Measurements from ENCODE around the gene MRRF. TPM values are rescaled to one million over a fixed set of nuclear protein-coding genes. Genes with fewer than 3 reads are reported as not detected.
"Not testable (repeated sequence)": the region's sequence is repeated elsewhere in the genome, so short reads cannot be mapped to it uniquely, and the experiment has no call there.

The MRRF gene
- polyA plus RNA-seq, 6 donors from 2014 or later, result 11.8 to 25.4 (median 19.9) TPM

DNA sequence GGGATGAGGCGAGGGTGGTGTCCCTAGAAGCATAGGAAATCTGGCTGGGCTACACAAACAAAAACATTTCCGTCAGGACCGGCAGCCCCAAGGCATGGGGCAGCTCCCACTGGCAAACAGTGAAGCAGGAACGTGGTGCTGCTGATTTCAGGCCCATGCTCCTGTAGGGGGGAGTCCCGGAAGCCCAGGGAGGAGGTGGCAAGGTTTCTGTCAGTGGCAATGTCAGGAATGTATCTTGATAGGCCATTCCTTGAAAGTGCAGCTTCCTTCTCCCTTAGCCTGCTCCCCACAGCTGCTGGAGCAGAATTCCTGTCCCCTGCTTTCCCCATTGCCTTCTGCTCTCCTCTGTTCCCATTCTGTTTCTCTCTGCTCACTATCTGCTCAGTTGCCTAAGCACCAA is 42.4 kb downstream of the MRRF start:
- H3K27ac Mint-ChIP-seq, result no peak overlapping the region
- H3K9me3 Mint-ChIP-seq, result no peaks in the 10 kb centered on the region
- H3K4me3 Mint-ChIP-seq, result no peak overlapping the region
- peaks cover 0 to 8% (median 0%) of the 10 kb centered on the region in 3 donors for H3K4me1 Mint-ChIP-seq
- DNase-seq (no peak), ATAC-seq (ENCODE audit: low read depth in 2 of 2) (no peak)
- H3K27me3 Mint-ChIP-seq, result no peaks in the 10 kb centered on the region
- H3K36me3 Mint-ChIP-seq, result peaks cover 9 to 45% of the 10 kb centered on the region in 2 donors

DNA sequence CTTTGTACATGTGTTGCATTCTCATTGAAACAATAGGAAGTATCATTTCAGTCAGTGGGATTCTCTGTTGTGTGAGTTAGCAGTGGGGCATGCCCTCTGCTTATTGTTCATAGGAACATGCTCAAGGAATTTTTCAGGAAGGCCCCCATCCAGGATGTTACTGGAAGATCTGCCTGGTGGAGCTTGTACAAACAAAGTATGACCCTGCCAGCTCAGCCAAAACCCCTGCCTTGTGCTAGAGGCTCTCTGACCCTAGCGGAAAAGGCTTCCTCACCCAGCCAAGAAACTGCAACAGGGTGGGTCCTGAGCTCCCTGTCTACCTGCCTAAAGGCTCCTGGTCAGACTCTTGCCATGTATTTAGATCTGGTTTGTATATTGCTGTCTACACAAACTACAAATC is 43.2 kb downstream of the MRRF start:
- Mint-ChIP-seq H3K4me1 (peaks cover 0 to 8% (median 0%) of the 10 kb centered on the region in 3 donors), H3K27me3 (no peaks in the 10 kb centered on the region), H3K36me3 (peaks cover 13 to 47% of the 10 kb centered on the region in 2 donors), H3K4me3 (no peak overlapping the region), H3K27ac (no peak overlapping the region), H3K9me3 (no peaks in the 10 kb centered on the region)
- ATAC-seq (ENCODE audit: low read depth in 2 of 2) (no peak), DNase-seq (no peak)

DNA sequence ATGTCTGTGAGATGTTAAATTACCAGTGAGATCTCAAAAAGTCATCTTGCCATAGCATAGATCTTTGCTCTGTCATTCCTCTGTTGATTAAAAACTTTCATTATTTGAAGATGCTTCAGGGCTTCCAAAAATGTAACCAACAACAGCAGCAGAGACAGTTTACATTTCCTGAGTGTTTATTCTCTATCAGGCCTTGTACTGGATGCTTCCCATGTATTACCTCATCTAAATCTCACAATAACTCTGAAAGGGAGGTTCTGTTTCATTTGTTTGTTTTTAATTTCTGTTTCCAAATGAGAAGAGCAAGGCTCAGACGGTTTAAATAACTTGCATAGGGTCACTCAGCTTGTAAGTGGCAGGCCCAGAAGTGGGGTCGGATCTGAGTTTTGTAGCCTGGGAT is 45.2 kb downstream of the MRRF start:
- DNase-seq (no peak), ATAC-seq (ENCODE audit: low read depth in 2 of 2) (no peak)
- Mint-ChIP-seq H3K4me1 (peaks cover 0 to 8% (median 0%) of the 10 kb centered on the region in 3 donors), H3K36me3 (peaks cover 25 to 59% of the 10 kb centered on the region in 2 donors), H3K4me3 (no peak overlapping the region), H3K27ac (peak overlapping the region in 1 of 6 donors; percentile 15), H3K9me3 (no peaks in the 10 kb centered on the region), H3K27me3 (no peaks in the 10 kb centered on the region)

DNA sequence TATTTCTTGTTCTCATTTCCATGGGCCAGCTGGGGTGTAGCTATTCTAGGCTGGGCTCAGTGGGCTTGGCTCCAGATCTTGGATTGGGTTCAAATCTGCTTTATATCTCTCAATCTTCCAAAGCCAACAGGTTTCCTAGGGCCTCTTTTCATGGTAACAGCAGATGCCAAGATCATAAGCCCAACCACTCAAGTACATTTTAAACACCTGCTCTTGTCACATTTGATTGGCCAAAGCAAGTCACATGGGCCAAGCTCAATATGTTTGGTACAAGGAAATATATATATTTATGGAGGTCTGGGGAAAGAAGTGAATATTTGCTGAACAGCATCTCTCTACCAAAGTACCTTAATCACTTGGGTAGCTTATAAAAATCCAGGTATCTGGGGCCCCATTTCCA is 49.5 kb downstream of the MRRF start:
- H3K27me3 Mint-ChIP-seq, result no peaks in the 10 kb centered on the region
- DNase-seq (no peak), ATAC-seq (ENCODE audit: low read depth in 2 of 2) (no peak)
- peak overlapping the region in 1 of 6 donors; percentile 13 for H3K27ac Mint-ChIP-seq
- H3K4me3 Mint-ChIP-seq, result no peak overlapping the region
- peaks cover under 1 to 3% (median 2%) of the 10 kb centered on the region in 3 donors for H3K4me1 Mint-ChIP-seq
- no peaks in the 10 kb centered on the region for H3K9me3 Mint-ChIP-seq
- H3K36me3 Mint-ChIP-seq, result peaks cover 25 to 39% of the 10 kb centered on the region in 2 donors

DNA sequence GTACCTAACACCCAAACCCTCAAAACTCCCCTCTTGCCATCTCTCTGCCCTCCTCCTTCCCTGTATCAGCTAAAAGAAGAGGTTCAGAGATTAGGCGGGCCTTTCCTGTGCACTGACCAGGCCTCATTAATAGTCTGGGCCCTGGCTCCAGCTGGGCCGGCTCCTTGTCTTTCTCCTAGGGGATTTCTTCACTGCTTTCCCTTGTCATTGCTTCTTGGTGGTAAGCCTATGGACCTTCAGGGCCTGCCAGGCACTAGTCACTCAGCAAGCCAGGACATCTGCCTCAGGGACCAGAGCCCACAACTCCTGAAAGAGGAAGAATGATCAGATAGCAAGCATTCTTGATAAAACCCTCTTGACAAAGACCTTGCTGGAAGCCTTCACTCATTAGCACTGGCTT is 50.9 kb downstream of the MRRF start:
- Mint-ChIP-seq H3K36me3 (peaks cover 28 to 31% of the 10 kb centered on the region in 2 donors), H3K27me3 (no peaks in the 10 kb centered on the region), H3K27ac (no peak overlapping the region), H3K4me1 (peaks cover 9 to 14% (median 14%) of the 10 kb centered on the region in 3 donors), H3K9me3 (peaks cover 0 to 2% (median 0%) of the 10 kb centered on the region in 7 donors), H3K4me3 (no peak overlapping the region)
- no peak for ATAC-seq (ENCODE audit: low read depth in 2 of 2)
- no peak for DNase-seq

DNA sequence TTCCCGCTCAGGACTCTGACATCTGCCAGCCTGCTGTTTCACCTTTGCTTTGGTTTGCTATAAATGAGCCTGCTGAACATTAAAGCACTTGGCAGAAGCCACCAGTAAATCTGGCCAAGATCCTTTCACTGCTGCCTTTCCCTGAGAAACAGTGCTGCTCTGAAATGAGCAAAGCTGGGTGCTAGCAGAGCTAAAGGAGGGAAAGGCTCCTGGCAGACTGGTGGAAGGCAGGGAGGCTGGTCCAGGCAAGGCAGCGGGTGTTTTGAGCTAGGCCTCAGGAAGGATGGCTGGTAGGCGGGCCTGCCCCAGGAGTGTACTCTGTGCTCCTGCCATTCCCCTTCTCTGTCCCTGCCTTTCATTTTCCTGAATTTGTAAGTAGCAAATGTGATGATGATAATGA is 53.6 kb downstream of the MRRF start:
- Mint-ChIP-seq H3K4me3 (no peak overlapping the region), H3K9me3 (peaks cover 0 to 2% (median 0%) of the 10 kb centered on the region in 7 donors), H3K27ac (peak overlapping the region in 2 of 6 donors; percentile 47 to 53), H3K36me3 (peaks cover 22 to 27% of the 10 kb centered on the region in 2 donors), H3K4me1 (peaks cover 6 to 16% (median 15%) of the 10 kb centered on the region in 3 donors), H3K27me3 (no peaks in the 10 kb centered on the region)
- ATAC-seq (ENCODE audit: low read depth in 2 of 2) (no peak), DNase-seq (no peak)

DNA sequence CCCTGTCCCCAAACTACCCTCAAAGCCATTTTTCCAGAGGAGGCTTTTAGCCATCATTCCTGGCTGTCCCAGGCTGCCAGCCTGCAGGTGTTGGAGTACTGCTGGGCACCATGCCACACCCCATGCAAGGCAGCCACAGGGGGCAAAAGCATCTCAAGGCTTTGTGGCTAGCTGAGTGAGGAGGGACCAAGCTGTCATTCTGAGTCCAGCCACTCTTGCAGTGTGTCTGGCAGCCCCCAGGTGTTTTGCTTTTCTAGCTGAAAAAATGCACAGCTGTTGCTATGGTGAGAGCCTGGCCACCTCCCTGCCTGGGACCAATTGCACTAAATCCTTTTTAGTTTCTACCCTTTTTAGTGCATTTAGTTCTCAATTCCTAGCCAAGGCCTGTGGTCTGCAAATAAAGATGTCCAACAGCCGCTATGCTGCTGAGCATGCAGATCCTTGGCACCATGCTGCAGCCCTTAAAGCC is 55.8 kb downstream of the MRRF start:
- Mint-ChIP-seq H3K27ac (peak overlapping the region in 1 of 6 donors; percentile 52), H3K36me3 (peaks cover 15 to 17% of the 10 kb centered on the region in 2 donors), H3K9me3 (peaks cover 0 to 2% (median 0%) of the 10 kb centered on the region in 7 donors), H3K27me3 (no peaks in the 10 kb centered on the region), H3K4me3 (no peak overlapping the region), H3K4me1 (peaks cover 6 to 16% (median 15%) of the 10 kb centered on the region in 3 donors)
- DNase-seq (no peak), ATAC-seq (ENCODE audit: low read depth in 2 of 2) (no peak)

DNA sequence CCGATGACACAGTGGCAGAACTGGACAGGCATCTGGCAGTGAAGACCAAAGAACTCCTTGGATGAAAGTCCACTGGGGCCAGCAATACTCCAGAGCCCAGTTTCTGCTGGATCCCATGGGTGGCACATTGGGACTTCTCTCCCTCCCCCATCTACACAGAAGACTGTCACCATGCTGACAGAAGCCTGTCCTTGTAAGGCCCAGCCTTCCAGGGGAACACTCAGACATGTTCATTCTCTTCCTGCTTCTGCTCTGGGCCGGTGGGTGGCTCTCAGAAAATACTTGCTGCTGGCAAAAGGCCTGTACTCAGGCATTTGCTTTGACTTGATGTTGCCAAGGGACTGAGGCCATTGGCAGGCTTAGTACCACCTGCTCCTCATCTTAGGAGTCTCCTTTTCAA is 57.9 kb downstream of the MRRF start:
- Mint-ChIP-seq H3K36me3 (peaks cover 15 to 20% of the 10 kb centered on the region in 2 donors), H3K27me3 (no peaks in the 10 kb centered on the region), H3K9me3 (peaks cover 0 to 2% (median 0%) of the 10 kb centered on the region in 7 donors), H3K4me3 (peak overlapping the region in 1 of 8 donors; percentile 25), H3K27ac (no peak overlapping the region), H3K4me1 (peaks cover 6 to 16% (median 15%) of the 10 kb centered on the region in 3 donors)
- ATAC-seq (ENCODE audit: low read depth in 2 of 2) (no peak), DNase-seq (no peak)

DNA sequence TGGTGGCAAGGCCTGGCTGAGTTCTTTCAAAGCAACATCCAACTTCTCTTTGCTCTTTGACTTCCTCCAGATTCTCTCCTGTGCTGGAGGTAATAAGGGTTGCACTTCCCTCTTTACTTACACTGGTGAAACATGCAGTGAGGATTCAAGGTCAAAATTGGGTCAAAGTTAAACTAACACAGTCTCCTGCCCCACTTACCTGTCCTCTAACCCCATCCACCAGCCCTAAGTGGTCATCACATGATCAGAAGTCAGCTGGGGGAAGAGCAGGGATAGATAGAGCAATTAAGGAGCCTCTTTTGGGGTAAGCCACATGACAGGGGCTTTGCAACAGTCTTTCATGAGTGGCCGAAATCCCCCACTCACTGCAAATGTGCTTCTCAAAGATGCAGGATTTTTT is 60.0 kb downstream of the MRRF start:
- peaks cover 1 to 10% (median 10%) of the 10 kb centered on the region in 3 donors for H3K4me1 Mint-ChIP-seq
- not testable (repeated sequence) for H3K27me3 Mint-ChIP-seq; ATAC-seq (ENCODE audit: low read depth in 2 of 2); DNase-seq; H3K9me3 Mint-ChIP-seq; H3K4me3 Mint-ChIP-seq
- H3K27ac Mint-ChIP-seq, result peak overlapping the region in 2 of 6 donors; percentile 59 to 82
- H3K36me3 Mint-ChIP-seq, result peaks cover 22 to 23% of the 10 kb centered on the region in 2 donors

DNA sequence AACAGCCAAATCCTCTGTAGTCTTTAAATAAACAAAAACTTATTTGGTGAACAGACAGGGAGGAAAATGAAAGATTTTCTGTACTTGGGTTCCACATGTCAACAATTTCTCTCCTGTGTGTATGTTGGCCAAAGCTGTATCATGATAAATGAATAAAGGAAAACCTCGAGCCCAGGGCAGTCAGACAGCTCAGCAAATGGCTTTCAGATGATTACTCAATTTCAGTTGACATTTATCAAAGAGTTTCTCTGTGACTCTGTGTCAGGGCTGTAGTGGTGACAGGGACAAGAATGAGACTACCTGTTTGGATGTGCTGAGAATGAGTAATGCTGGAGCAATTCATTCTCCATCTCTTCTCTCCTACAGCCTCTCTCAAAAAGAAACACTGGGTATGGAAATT is 60.4 kb downstream of the MRRF start:
- Mint-ChIP-seq H3K27ac (peak overlapping the region in 2 of 6 donors; percentile 6 to 33), H3K9me3 (no peaks in the 10 kb centered on the region), H3K4me3 (no peak overlapping the region), H3K27me3 (no peaks in the 10 kb centered on the region), H3K4me1 (peaks cover 0 to 6% (median 6%) of the 10 kb centered on the region in 3 donors), H3K36me3 (peaks cover 23 to 25% of the 10 kb centered on the region in 2 donors)
- ATAC-seq (ENCODE audit: low read depth in 2 of 2) (no peak), DNase-seq (no peak)

DNA sequence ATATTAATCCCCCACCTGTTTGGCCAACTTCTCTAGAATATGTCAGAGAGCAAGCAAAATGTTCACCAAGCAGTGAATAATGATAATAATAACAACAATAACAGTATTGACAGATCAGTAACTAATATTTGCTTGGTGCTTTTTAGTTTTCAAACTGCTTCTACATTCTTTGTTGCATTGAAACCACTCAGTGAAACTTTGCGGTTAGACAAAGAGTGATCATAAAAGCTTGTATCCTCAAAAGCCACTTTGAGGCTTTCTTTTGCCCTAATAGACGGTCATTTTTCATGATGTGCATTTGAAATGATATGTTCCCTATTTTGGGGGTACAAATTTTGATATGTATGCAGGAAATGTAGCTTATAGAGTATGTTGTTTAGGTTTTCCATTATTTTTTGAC is 62.5 kb downstream of the MRRF start:
- ATAC-seq (ENCODE audit: low read depth in 2 of 2), result no peak
- Mint-ChIP-seq H3K27me3 (no peaks in the 10 kb centered on the region), H3K4me1 (no peaks in the 10 kb centered on the region), H3K9me3 (no peaks in the 10 kb centered on the region), H3K36me3 (peaks cover 23 to 25% of the 10 kb centered on the region in 2 donors), H3K4me3 (no peak overlapping the region), H3K27ac (no peak overlapping the region)
- DNase-seq, result no peak

DNA sequence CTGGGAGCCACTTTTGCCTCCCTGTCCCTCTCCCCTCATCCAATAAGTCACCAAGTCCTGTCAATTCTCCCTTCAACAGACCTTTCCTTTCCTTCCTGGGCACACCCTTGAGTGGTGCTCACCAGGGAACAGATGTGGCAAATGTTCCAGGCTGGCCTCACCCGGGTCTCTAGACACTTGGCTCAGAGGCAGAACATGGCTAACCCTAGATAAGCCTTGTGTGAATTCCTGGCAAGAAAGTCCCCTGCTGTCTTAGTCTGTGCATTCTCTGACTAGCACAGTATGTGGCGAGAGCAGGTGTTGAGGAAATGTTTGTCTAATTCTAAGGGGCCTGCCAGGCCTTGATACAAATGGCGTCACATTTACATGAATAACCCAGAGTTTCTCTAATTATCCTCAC is 64.9 kb downstream of the MRRF start:
- DNase-seq, result no peak

DNA sequence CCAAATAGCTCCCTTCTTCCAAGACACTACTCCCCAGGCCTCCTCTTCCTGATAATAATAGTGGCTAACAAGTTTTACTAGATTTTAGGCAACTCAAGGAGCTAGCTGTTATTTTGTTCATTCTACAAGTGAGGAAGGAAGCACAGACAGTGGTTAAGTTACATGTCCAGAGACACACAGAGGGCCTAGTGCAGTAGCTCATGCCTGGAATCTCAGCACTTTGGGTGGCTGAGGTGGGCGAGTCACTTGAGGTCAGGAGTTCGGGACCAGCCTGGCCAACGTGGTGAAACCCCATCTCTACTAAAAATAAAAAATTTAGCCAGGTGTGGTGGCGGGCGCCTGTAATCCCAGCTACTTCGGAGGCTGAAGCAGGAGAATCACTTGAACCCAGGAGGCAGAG is 65.8 kb downstream of the MRRF start:
- H3K27ac Mint-ChIP-seq; H3K27me3 Mint-ChIP-seq; DNase-seq; H3K4me3 Mint-ChIP-seq; ATAC-seq (ENCODE audit: low read depth in 2 of 2); H3K4me1 Mint-ChIP-seq; H3K9me3 Mint-ChIP-seq: not testable (repeated sequence)
- peaks cover 10 to 13% of the 10 kb centered on the region in 2 donors for H3K36me3 Mint-ChIP-seq

More for the DNA sequence above, 64.9 kb downstream of the MRRF start:
- no peak overlapping the region for H3K4me3 Mint-ChIP-seq
- H3K36me3 Mint-ChIP-seq, result peaks cover 10 to 17% of the 10 kb centered on the region in 2 donors
- no peaks in the 10 kb centered on the region for H3K27me3 Mint-ChIP-seq
- peak overlapping the region in 1 of 6 donors; percentile 26 for H3K27ac Mint-ChIP-seq
- no peaks in the 10 kb centered on the region for H3K9me3 Mint-ChIP-seq
- H3K4me1 Mint-ChIP-seq, result no peaks in the 10 kb centered on the region
- no peak for ATAC-seq (ENCODE audit: low read depth in 2 of 2)

DNA sequence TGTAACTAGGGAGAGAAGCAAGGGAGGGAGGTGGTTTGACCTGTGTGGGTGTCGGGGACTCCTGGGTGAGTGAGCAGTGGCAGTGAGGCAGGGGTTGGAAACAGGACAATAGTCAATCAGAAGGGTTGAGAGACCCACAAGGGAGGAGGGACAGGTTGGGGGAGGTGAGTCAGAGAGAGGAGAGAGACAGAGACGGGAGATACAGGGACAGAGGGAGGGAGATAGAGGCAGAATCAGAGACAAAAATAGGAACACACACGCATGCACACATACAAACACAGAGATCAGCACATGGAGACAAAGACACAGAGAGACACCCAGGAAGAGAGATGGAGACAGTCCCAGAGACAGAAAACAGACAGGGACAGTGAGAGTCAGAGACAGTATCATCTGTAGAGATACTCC is 66.8 kb downstream of the MRRF start:
- Mint-ChIP-seq H3K4me1 (no peaks in the 10 kb centered on the region), H3K36me3 (peaks cover 10% of the 10 kb centered on the region in 2 donors), H3K4me3 (no peak overlapping the region), H3K27ac (peak overlapping the region in 2 of 6 donors; percentile 59 to 88), H3K9me3 (no peaks in the 10 kb centered on the region), H3K27me3 (peaks cover 0 to 4% (median 0%) of the 10 kb centered on the region in 3 donors)
- DNase-seq (no peak), ATAC-seq (ENCODE audit: low read depth in 2 of 2) (no peak)

All from naive B cell (primary cell).